IMR-90 (cell line): ENCODE results near the gene KIRREL1. TPM values are rescaled to one million over a fixed set of nuclear protein-coding genes. Genes with fewer than 3 reads are reported as not detected.

ENCODE experiments used
- FOS ChIP-seq: fragments of 150-350 bp; IDR thresholded peaks from 2 replicates; pipeline ENCODE4 v1.6.1; 2016; ENCODE audit warnings: low read depth, low read length
- MAFK ChIP-seq: IDR thresholded peaks from 2 replicates; pipeline ENCODE4 v1.6.1; 2012; ENCODE audit warnings: low read depth, low read length, improper control_type of control experiment
- MAZ ChIP-seq: IDR thresholded peaks from 2 replicates; pipeline ENCODE4 v1.6.1; 2012; ENCODE audit warnings: low read depth, mild to moderate bottlenecking, low read length, improper control_type of control experiment, moderate library complexity, borderline replicate concordance
- POLR2A ChIP-seq: IDR thresholded peaks from 2 replicates; pipeline ENCODE4 v1.6.1; 2012; ENCODE audit warnings: mild to moderate bottlenecking, low read depth, low read length
- USF2 ChIP-seq: fragments of 150-350 bp; IDR thresholded peaks from 2 replicates; pipeline ENCODE4 v1.6.1; 2017; ENCODE audit warnings: mild to moderate bottlenecking, antibody characterized with exemption, low read length, low read depth
- polyA plus RNA-seq, 3 experiments: library from polyadenylated mRNA; depleted of rRNA; stranded (reverse); fragments of >200 nt; gene quantifications; 2 replicates each; pipeline ENCODE4 v1.2.3, GENCODE V29; 2012; ENCODE audit warnings: low replicate concordance in 1 of 3
- total RNA-seq: library from RNA; depleted of rRNA; stranded (reverse); fragments of >200 nt; gene quantifications from 2 replicates; pipeline ENCODE4 v1.2.3, GENCODE V29; 2012

Gene KIRREL1
- total and polyA plus RNA-seq, 2 of the 4 experiments (the other 2 are of a cell fraction), result 58.1 to 64.7 TPM

GRCh38 chr1:157992833-157993146, 655 bp upstream of the KIRREL1 start (continued):
- no peak for TF ChIP-seq FOS
- no peak for TF ChIP-seq USF2
- no peak for TF ChIP-seq MAZ
- TF ChIP-seq MAFK, result no peak
- no peak for TF ChIP-seq POLR2A
